Measurements from ENCODE around the gene EHD4.
A peak's percentile ranks its signal among the peaks of the same experiment; 100 is the strongest.

Gene EHD4

GRCh38 chr15:41933771-41934170, 38.6 kb downstream of the EHD4 start:
- no peak for DNase-seq

- DNase-seq: no peak
These were observed 39.0 kb downstream of the EHD4 start for GRCh38 chr15:41933326-41933725.

GRCh38 chr15:41932511-41933289, 39.7 kb downstream of the EHD4 start:
- DNase-seq: peak; percentile 69

- no peak for DNase-seq
These were observed 40.3 kb downstream of the EHD4 start for GRCh38 chr15:41932101-41932500.

GRCh38 chr15:41930867-41931222, 41.5 kb downstream of the EHD4 start:
- no peak for DNase-seq

GRCh38 chr15:41930221-41930866, 42.0 kb downstream of the EHD4 start:
- DNase-seq: peak; percentile 97

- DNase-seq: no peak
These were observed 43.4 kb downstream of the EHD4 start for GRCh38 chr15:41928637-41929620.

GRCh38 chr15:41928100-41928499, 44.3 kb downstream of the EHD4 start:
- DNase-seq: no peak

GRCh38 chr15:41927536-41927935, 44.8 kb downstream of the EHD4 start:
- no peak for DNase-seq

- DNase-seq: no peak
These were observed 45.9 kb downstream of the EHD4 start for GRCh38 chr15:41926185-41927056.

- no peak for DNase-seq
These were observed 47.2 kb downstream of the EHD4 start for GRCh38 chr15:41925086-41925608.

- DNase-seq: peak; percentile 56
These were observed 48.9 kb downstream of the EHD4 start for GRCh38 chr15:41923401-41923997.

- no peak for DNase-seq
These were observed 50.0 kb downstream of the EHD4 start for GRCh38 chr15:41922353-41922752.

GRCh38 chr15:41921639-41922038, 50.7 kb downstream of the EHD4 start:
- no peak for DNase-seq

- no peak for DNase-seq
These were observed 51.2 kb downstream of the EHD4 start for GRCh38 chr15:41921167-41921566.

- DNase-seq: peak; percentile 79
These were observed 52.3 kb downstream of the EHD4 start for GRCh38 chr15:41919954-41920538.

- DNase-seq: no peak
These were observed 53.0 kb downstream of the EHD4 start for GRCh38 chr15:41919201-41919820.

GRCh38 chr15:41918506-41919126, 53.7 kb downstream of the EHD4 start:
- no peak for DNase-seq

- peak; percentile 64 for DNase-seq
These were observed 54.5 kb downstream of the EHD4 start for GRCh38 chr15:41917767-41918430.

Data from fibroblast of upper back skin (primary cell).